H9 (cell line): ENCODE results near the gene TRABD2B. TPM values are rescaled to one million over a fixed set of nuclear protein-coding genes. Genes with fewer than 3 reads are reported as not detected.
A peak's percentile ranks its signal among the peaks of the same experiment; 100 is the strongest.

ENCODE experiments used
- DNase-seq: peaks from one replicate; pipeline ENCODE4 v3.0.0-alpha.2; 2017
- H2AFZ ChIP-seq: one replicate; pipeline ENCODE4 v1.6.1; 2013; ENCODE audit warnings: mild to moderate bottlenecking, low read length, control low read depth, moderate library complexity
- H2AK5ac ChIP-seq: 2 replicates; pipeline ENCODE4 v1.6.1; 2013; ENCODE audit warnings: low read length, control low read depth, mixed read lengths; ENCODE audit not compliant: insufficient read length
- H2BK120ac ChIP-seq: one replicate; pipeline ENCODE4 v1.6.1; 2013; ENCODE audit warnings: low read depth, mild to moderate bottlenecking, low read length, control low read depth, inconsistent platforms; ENCODE audit not compliant: poor library complexity, severe bottlenecking
- H2BK12ac ChIP-seq: 2 replicates; pipeline ENCODE4 v1.6.1; 2013; ENCODE audit warnings: low read length, control low read depth, mixed read lengths, low read depth; ENCODE audit not compliant: insufficient read length
- H2BK15ac ChIP-seq: 2 replicates; pipeline ENCODE4 v1.6.1; 2013; ENCODE audit warnings: low read depth, low read length, control low read depth
- H2BK20ac ChIP-seq: one replicate; pipeline ENCODE4 v1.6.1; 2013; ENCODE audit warnings: low read depth, mild to moderate bottlenecking, low read length, control low read depth, inconsistent platforms; ENCODE audit not compliant: poor library complexity, severe bottlenecking
- H2BK5ac ChIP-seq: 2 replicates; pipeline ENCODE4 v1.6.1; 2013; ENCODE audit warnings: low read length, control low read depth, mixed read lengths; ENCODE audit not compliant: insufficient read length
- H3K14ac ChIP-seq: 2 replicates; pipeline ENCODE4 v1.6.1; 2013; ENCODE audit warnings: low read length, control low read depth; ENCODE audit not compliant: insufficient read depth
- H3K18ac ChIP-seq: 2 replicates; pipeline ENCODE4 v1.6.1; 2013; ENCODE audit warnings: low read depth, mild to moderate bottlenecking, mixed read lengths, low read length, control low read depth; ENCODE audit not compliant: insufficient read length
- H3K23ac ChIP-seq: 2 replicates; pipeline ENCODE4 v1.6.1; 2013; ENCODE audit warnings: low read length, control low read depth, mixed read lengths, low read depth; ENCODE audit not compliant: insufficient read length
- H3K23me2 ChIP-seq: 2 replicates; pipeline ENCODE4 v1.6.1; 2013; ENCODE audit warnings: low read depth, mild to moderate bottlenecking, mixed read lengths, low read length, control low read depth; ENCODE audit not compliant: insufficient read length, poor library complexity, severe bottlenecking
- H3K27ac ChIP-seq: 2 replicates; pipeline ENCODE4 v1.5.1; 2013; ENCODE audit warnings: low read length, control low read depth, mixed read lengths, low read depth; ENCODE audit not compliant: insufficient read length
- H3K27me3 ChIP-seq: 2 replicates; pipeline ENCODE4 v1.6.1; 2013; ENCODE audit warnings: low read length, control low read depth, inconsistent platforms; ENCODE audit not compliant: insufficient read depth
- H3K4ac ChIP-seq: 2 replicates; pipeline ENCODE4 v1.6.1; 2013; ENCODE audit warnings: low read depth, mild to moderate bottlenecking, control low read depth, inconsistent platforms, low read length, moderate library complexity
- H3K4me1 ChIP-seq: 2 replicates; pipeline ENCODE4 v1.6.1; 2013; ENCODE audit warnings: low read length, control low read depth, inconsistent platforms; ENCODE audit not compliant: insufficient read depth
- H3K4me2 ChIP-seq: 2 replicates; pipeline ENCODE4 v1.6.1; 2013; ENCODE audit warnings: low read length, control low read depth, mixed read lengths; ENCODE audit not compliant: insufficient read length, insufficient read depth
- H3K56ac ChIP-seq: 2 replicates; pipeline ENCODE4 v1.6.1; 2013; ENCODE audit warnings: low read depth, mild to moderate bottlenecking, mixed read lengths, low read length, control low read depth; ENCODE audit not compliant: insufficient read length
- H3K79me1 ChIP-seq: 2 replicates; pipeline ENCODE4 v1.6.1; 2013; ENCODE audit warnings: low read depth, mild to moderate bottlenecking, moderate library complexity, low read length, control low read depth, inconsistent platforms; ENCODE audit not compliant: insufficient read depth, poor library complexity, severe bottlenecking
- H3K79me2 ChIP-seq: 2 replicates; pipeline ENCODE4 v1.6.1; 2013; ENCODE audit warnings: low read length, control low read depth, inconsistent platforms; ENCODE audit not compliant: insufficient read depth
- H3K9ac ChIP-seq: 2 replicates; pipeline ENCODE4 v1.6.1; 2013; ENCODE audit warnings: low read length, control low read depth, mixed read lengths; ENCODE audit not compliant: insufficient read length; ENCODE audit errors: extremely low read depth
- H3K9me3 ChIP-seq: one replicate; pipeline ENCODE4 v1.6.1; 2013; ENCODE audit warnings: low read depth, low read length, inconsistent platforms; ENCODE audit not compliant: control insufficient read depth
- H3T11ph ChIP-seq: one replicate; pipeline ENCODE4 v1.6.1; 2013; ENCODE audit warnings: mild to moderate bottlenecking, low read length, control low read depth, inconsistent platforms
- H4K20me1 ChIP-seq: one replicate; pipeline ENCODE4 v1.6.1; 2013; ENCODE audit not compliant: control insufficient read depth, insufficient read length, insufficient read depth
- H4K5ac ChIP-seq: 2 replicates; pipeline ENCODE4 v1.6.1; 2013; ENCODE audit warnings: low read depth, mild to moderate bottlenecking, mixed read lengths, low read length, control low read depth; ENCODE audit not compliant: insufficient read length
- H4K8ac ChIP-seq: replicated peaks from 2 replicates; pipeline ENCODE4 v1.6.1; 2013; ENCODE audit warnings: low read length, control low read depth, mixed read lengths, low read depth; ENCODE audit not compliant: insufficient read length
- H4K91ac ChIP-seq: 2 replicates; pipeline ENCODE4 v1.6.1; 2013; ENCODE audit warnings: low read depth, mild to moderate bottlenecking, moderate library complexity, mixed read lengths, low read length, control low read depth; ENCODE audit not compliant: insufficient read length
- H3K27ac Mint-ChIP-seq, 3 experiments: 2 replicates in 2 of 3; 3 replicates in 1 of 3; pipeline ENCODE4 v1.8.0; 2020 to 2021; ENCODE audit warnings: mixed read lengths in 3 of 3, mild to moderate bottlenecking in 1 of 3, moderate library complexity in 1 of 3
- H3K27me3 Mint-ChIP-seq: 2 replicates; pipeline ENCODE4 v1.8.0; 2021; ENCODE audit warnings: low read depth, mild to moderate bottlenecking, moderate library complexity, mixed read lengths
- H3K36me3 Mint-ChIP-seq, 3 experiments: 2 replicates in 2 of 3; 3 replicates in 1 of 3; pipeline ENCODE4 v1.8.0; 2020 to 2021; ENCODE audit warnings: low read depth in 3 of 3, mixed read lengths in 3 of 3; ENCODE audit not compliant: insufficient read depth in 1 of 3
- H3K4me1 Mint-ChIP-seq, 2 experiments: 2 replicates each; pipeline ENCODE4 v1.8.0; 2020; ENCODE audit warnings: mixed read lengths in 2 of 2
- H3K4me3 Mint-ChIP-seq, 2 experiments: 2 replicates in 1 of 2; 3 replicates in 1 of 2; pipeline ENCODE4 v1.8.0; 2020 to 2021; ENCODE audit warnings: mild to moderate bottlenecking in 2 of 2, mixed read lengths in 2 of 2, moderate library complexity in 1 of 2
- H3K9me3 Mint-ChIP-seq, 2 experiments: 2 replicates in 1 of 2; 3 replicates in 1 of 2; pipeline ENCODE4 v1.8.0; 2020; ENCODE audit warnings: mild to moderate bottlenecking in 2 of 2, mixed read lengths in 2 of 2, moderate library complexity in 1 of 2
- WGBS: extraction: QIAGEN DNeasy Blood & Tissue Kit; methylation state at CpG from one replicate; pipeline ENCODE4 v1.1.7; 2013; ENCODE audit warnings: missing lambda C conversion rate, low lambda C conversion rate, mixed read lengths; ENCODE audit not compliant: insufficient read length; ENCODE audit errors: extremely low coverage; 5-methylcytosine and 5-hydroxymethylcytosine counted together
- total RNA-seq: library from RNA; stranded (reverse); gene quantifications from 2 replicates; pipeline ENCODE4 v1.2.1, GENCODE V29; 2021
- TF ChIP-seq, protein P1 (sequence below): fragments of 200-600 bp; sonication (generic); conservative IDR thresholded peaks from 3 replicates; pipeline ENCODE4 v1.8.0; 2021; ENCODE audit warnings: antibody characterized with exemption, mild to moderate bottlenecking

TRABD2B gene
- total RNA-seq, 1 experiment from 2014 or later = 2.3 TPM

DNA sequence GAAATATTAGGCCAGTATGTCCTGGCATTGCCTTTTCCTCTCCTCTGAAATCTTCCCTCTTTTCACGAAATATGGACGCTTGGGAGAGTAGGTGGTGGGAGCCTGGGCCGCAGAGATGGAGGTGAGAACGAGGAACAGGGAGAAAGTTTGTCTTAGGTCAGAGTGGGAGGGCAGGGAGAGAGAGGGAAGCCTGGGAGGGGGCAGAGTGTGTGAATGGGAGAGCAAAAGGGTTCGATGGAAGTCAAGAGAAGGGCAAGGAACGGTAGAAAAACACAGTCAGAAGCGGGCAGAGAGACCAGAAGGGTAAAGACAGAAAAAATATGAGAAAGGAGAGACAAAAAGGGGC lies 1.2 kb downstream of the TRABD2B start:
- Histone ChIP-seq H3K4ac (no peak overlapping the region), H3K9ac (peak overlapping the region; percentile 10), H3K27ac (no peak overlapping the region), H2BK5ac (no peak overlapping the region), H3K4me2 (peak overlapping the region; percentile 85), H2BK20ac (no peak overlapping the region), H3K14ac (peak overlapping the region; percentile 12; the same call in 1 of the 2 replicates), H3K4me1 (peaks cover 2% of the 10 kb centered on the region; the same call in 1 of the 2 replicates), H2AFZ (no peak overlapping the region), H3K27me3 (peaks cover 19% of the 10 kb centered on the region; the same call in 1 of the 2 replicates), H2BK120ac (no peak overlapping the region), H2BK12ac (no peak overlapping the region), H3K56ac (no peak overlapping the region), H3K23me2 (peaks cover 3% of the 10 kb centered on the region), H3K23ac (no peak overlapping the region), H4K5ac (no peak overlapping the region), H4K20me1 (peaks cover 2% of the 10 kb centered on the region), H2BK15ac (no peak overlapping the region), H3T11ph (no peak overlapping the region), H3K18ac (no peak overlapping the region), H4K8ac (no peak overlapping the region), H4K91ac (no peak overlapping the region), H3K79me1 (no peaks in the 10 kb centered on the region), H2AK5ac (no peak overlapping the region), H3K79me2 (no peaks in the 10 kb centered on the region), H3K9me3 (no peaks in the 10 kb centered on the region)
- Mint-ChIP-seq H3K4me3 (peak overlapping the region; percentile 76 to 86), H3K36me3 (peaks cover 2 to 27% (median 18%) of the 10 kb centered on the region in 3 experiments; a peak in 6 of 7 replicates), H3K9me3 (no peaks in the 10 kb centered on the region; a peak in 1 of 5 replicates), H3K4me1 (peaks cover 52 to 56% of the 10 kb centered on the region in 2 experiments), H3K27me3 (peaks cover 63% of the 10 kb centered on the region), H3K27ac (no peak overlapping the region)
- TF ChIP-seq, protein P1, sequence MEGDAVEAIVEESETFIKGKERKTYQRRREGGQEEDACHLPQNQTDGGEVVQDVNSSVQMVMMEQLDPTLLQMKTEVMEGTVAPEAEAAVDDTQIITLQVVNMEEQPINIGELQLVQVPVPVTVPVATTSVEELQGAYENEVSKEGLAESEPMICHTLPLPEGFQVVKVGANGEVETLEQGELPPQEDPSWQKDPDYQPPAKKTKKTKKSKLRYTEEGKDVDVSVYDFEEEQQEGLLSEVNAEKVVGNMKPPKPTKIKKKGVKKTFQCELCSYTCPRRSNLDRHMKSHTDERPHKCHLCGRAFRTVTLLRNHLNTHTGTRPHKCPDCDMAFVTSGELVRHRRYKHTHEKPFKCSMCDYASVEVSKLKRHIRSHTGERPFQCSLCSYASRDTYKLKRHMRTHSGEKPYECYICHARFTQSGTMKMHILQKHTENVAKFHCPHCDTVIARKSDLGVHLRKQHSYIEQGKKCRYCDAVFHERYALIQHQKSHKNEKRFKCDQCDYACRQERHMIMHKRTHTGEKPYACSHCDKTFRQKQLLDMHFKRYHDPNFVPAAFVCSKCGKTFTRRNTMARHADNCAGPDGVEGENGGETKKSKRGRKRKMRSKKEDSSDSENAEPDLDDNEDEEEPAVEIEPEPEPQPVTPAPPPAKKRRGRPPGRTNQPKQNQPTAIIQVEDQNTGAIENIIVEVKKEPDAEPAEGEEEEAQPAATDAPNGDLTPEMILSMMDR = no peak
- no CpG with 5 or more reads among the region's 7 CpGs for WGBS
- peak; percentile 30 for DNase-seq
